Inflammatory macrophage (primary cell): ENCODE data around the gene NDUFS8.
A peak's percentile ranks its signal among the peaks of the same experiment; 100 is the strongest.

Experiments
- DNase-seq, 2 donors: peaks; one replicate each; pipeline ENCODE4 v3.0.0-alpha.2; 2020 to 2022

The NDUFS8 gene

GRCh38 chr11:68003846-68004550, 26.5 kb upstream of the NDUFS8 start, which contains the start of gene UNC93B1:
Gene UNC93B1, minus strand, starts transcription at chr11:68004097. Its CDS starts 54 bp downstream, at chr11:68004043.
- DNase-seq = peak; percentile 88 to 96

- DNase-seq = no peak
Observed at GRCh38 chr11:68004551-68005335, 25.7 kb upstream of the NDUFS8 start.

- no peak for DNase-seq
Observed at GRCh38 chr11:68006606-68007166, 23.8 kb upstream of the NDUFS8 start.

GRCh38 chr11:68007498-68008380, 22.7 kb upstream of the NDUFS8 start:
- DNase-seq = no peak

- DNase-seq = peak; percentile 90 to 94
Observed at GRCh38 chr11:68008381-68009337, 21.8 kb upstream of the NDUFS8 start.

GRCh38 chr11:68009391-68010089, 20.9 kb upstream of the NDUFS8 start:
- DNase-seq = peak in 1 of 2 donors; percentile 35

- peak; percentile 98 for DNase-seq
Observed at GRCh38 chr11:68010090-68011041, 20.1 kb upstream of the NDUFS8 start, which contains the start of gene ALDH3B1. Gene ALDH3B1, plus strand, starts transcription at chr11:68010327. Its CDS starts 4,971 bp downstream, at chr11:68015298.

- peak; percentile 31 to 46 for DNase-seq
Observed at GRCh38 chr11:68011051-68011943, 19.2 kb upstream of the NDUFS8 start.

GRCh38 chr11:68012044-68012842, 18.2 kb upstream of the NDUFS8 start:
- no peak for DNase-seq

GRCh38 chr11:68012843-68013610, 17.5 kb upstream of the NDUFS8 start:
- DNase-seq = no peak

- no peak for DNase-seq
Observed at GRCh38 chr11:68013611-68014156, 16.8 kb upstream of the NDUFS8 start.

GRCh38 chr11:68014157-68014946, 16.1 kb upstream of the NDUFS8 start:
- peak; percentile 50 to 55 for DNase-seq

GRCh38 chr11:68014947-68015447, 15.5 kb upstream of the NDUFS8 start:
- no peak for DNase-seq

GRCh38 chr11:68015467-68015866, 15.0 kb upstream of the NDUFS8 start:
- no peak for DNase-seq
